ENCODE measurements around the gene PGAM2. TPM values are rescaled to one million over a fixed set of nuclear protein-coding genes. Genes with fewer than 3 reads are reported as not detected.

PGAM2 gene
- total and polyA plus RNA-seq, 2 of the 4 experiments (the other 2 are of a cell fraction), result not detected

GRCh38 chr7:44059219-44060090 is 5.9 kb downstream of the PGAM2 start:
- Histone ChIP-seq H2AK5ac (ENCODE audit: low read depth, low read length) (no peak overlapping the region), H2AFZ (replicated peaks; ENCODE audit: low read length, poor library complexity) (no peak overlapping the region), H3K4me3 (ENCODE audit: insufficient read depth, low read depth, low read length) (no peak overlapping the region), H3K4me1 (ENCODE audit: control insufficient read depth, insufficient read depth, low read length) (no peaks in the 10 kb centered on the region), H3K9ac (ENCODE audit: low read depth, low read length) (no peak overlapping the region), H3K14ac (replicated peaks; ENCODE audit: low read depth, low read length) (no peak overlapping the region), H3K79me1 (ENCODE audit: low read depth in 1 of 2, low read length in 2 of 2) (peaks cover 15 to 16% of the 10 kb centered on the region in 2 experiments), H3K18ac (ENCODE audit: low read depth, low read length) (no peak overlapping the region), H3K23ac (ENCODE audit: low read depth, low read length) (no peak overlapping the region), H3K4me2 (ENCODE audit: low read depth, low read length) (no peak overlapping the region), H3K27ac (ENCODE audit: insufficient read depth, low read length) (no peak overlapping the region), H2BK15ac (ENCODE audit: low read depth, low read length) (no peak overlapping the region), H4K91ac (ENCODE audit: insufficient read depth, low read depth, low read length) (no peak overlapping the region), H4K20me1 (ENCODE audit: insufficient read depth, low read length) (peaks cover 36% of the 10 kb centered on the region), H4K8ac (ENCODE audit: low read depth in 2 of 2, low read length in 2 of 2) (no peak overlapping the region), H3K56ac (ENCODE audit: extremely low read depth, insufficient read depth, low read length) (no peak overlapping the region), H4K5ac (ENCODE audit: low read depth, low read length) (no peak overlapping the region), H3K36me3 (ENCODE audit: control insufficient read depth, insufficient read depth, low read length) (peaks cover 61% of the 10 kb centered on the region), H3K9me1 (ENCODE audit: insufficient read depth, low read length) (no peaks in the 10 kb centered on the region; the same call in 1 of the 2 replicates), H2AK9ac (replicated peaks; ENCODE audit: low read depth, low read length, poor library complexity) (no peak overlapping the region), H2BK20ac (ENCODE audit: low read depth, low read length) (no peak overlapping the region), H3K9me3 (ENCODE audit: control insufficient read depth, insufficient read depth, low read length) (no peaks in the 10 kb centered on the region), H2BK5ac (ENCODE audit: low read depth, low read length, poor library complexity, severe bottlenecking) (no peak overlapping the region), H2BK120ac (ENCODE audit: low read depth, low read length) (no peak overlapping the region), H3K27me3 (ENCODE audit: control insufficient read depth, insufficient read depth, low read length) (no peaks in the 10 kb centered on the region), H3K4ac (ENCODE audit: low read depth, low read length) (no peak overlapping the region)
- 95% methylated on average over 6 of the region's 14 CpGs; no CpG with 5 or more reads in 1 of the 2 experiments for WGBS, 2 experiments (ENCODE audit: extremely low coverage in 2 of 2, insufficient read length in 1 of 2)
- no peak for TF ChIP-seq USF2 (IDR thresholded peaks at IDR 0.05; ENCODE audit: low read depth, low read length)
- TF ChIP-seq MAFK (IDR thresholded peaks at IDR 0.05; ENCODE audit: low read depth, low read length), result no peak
- no peak for TF ChIP-seq RAD21 (IDR thresholded peaks at IDR 0.05; ENCODE audit: low read length)
- TF ChIP-seq, protein P1, sequence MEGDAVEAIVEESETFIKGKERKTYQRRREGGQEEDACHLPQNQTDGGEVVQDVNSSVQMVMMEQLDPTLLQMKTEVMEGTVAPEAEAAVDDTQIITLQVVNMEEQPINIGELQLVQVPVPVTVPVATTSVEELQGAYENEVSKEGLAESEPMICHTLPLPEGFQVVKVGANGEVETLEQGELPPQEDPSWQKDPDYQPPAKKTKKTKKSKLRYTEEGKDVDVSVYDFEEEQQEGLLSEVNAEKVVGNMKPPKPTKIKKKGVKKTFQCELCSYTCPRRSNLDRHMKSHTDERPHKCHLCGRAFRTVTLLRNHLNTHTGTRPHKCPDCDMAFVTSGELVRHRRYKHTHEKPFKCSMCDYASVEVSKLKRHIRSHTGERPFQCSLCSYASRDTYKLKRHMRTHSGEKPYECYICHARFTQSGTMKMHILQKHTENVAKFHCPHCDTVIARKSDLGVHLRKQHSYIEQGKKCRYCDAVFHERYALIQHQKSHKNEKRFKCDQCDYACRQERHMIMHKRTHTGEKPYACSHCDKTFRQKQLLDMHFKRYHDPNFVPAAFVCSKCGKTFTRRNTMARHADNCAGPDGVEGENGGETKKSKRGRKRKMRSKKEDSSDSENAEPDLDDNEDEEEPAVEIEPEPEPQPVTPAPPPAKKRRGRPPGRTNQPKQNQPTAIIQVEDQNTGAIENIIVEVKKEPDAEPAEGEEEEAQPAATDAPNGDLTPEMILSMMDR (conservative IDR thresholded peaks at IDR 0.05; ENCODE audit: low read depth, low read length), result no peak
- no peak for TF ChIP-seq POLR2A (IDR thresholded peaks at IDR 0.05; ENCODE audit: low read depth, low read length)
- no peak for TF ChIP-seq NFE2L2 (IDR thresholded peaks at IDR 0.05; ENCODE audit: low read depth, low read length)
- TF ChIP-seq SMC3 (IDR thresholded peaks at IDR 0.05; ENCODE audit: low read depth, low read length), result no peak
- TF ChIP-seq MXI1 (IDR thresholded peaks at IDR 0.05; ENCODE audit: borderline replicate concordance, low read depth, low read length), result no peak
- no peak for TF ChIP-seq MAZ (IDR thresholded peaks at IDR 0.05; ENCODE audit: borderline replicate concordance, low read depth, low read length)
- TF ChIP-seq RCOR1 (IDR thresholded peaks at IDR 0.05; ENCODE audit: insufficient replicate concordance, low read length), result no peak
- DNase-seq (no peak), ATAC-seq (ENCODE audit: low read depth) (no peak)
- no TSS peak for BruUV-seq (replicated peaks)
- in situ Hi-C loops (cut with MboI; ENCODE audit: low sequenced_read_pairs), result no loop called here
- POLR2A ChIA-PET (ENCODE audit: unreplicated experiment), result no interaction called here
- dilution Hi-C loops (cut with HindIII; ENCODE audit: low sequenced_read_pairs, unreplicated experiment), result no loop called here
- intact Hi-C loops (cut with micrococcal nuclease), result no loop called here
- CTCF ChIA-PET, result no interaction called here
